Measurements from ENCODE around the gene FOXO3.

DNA sequence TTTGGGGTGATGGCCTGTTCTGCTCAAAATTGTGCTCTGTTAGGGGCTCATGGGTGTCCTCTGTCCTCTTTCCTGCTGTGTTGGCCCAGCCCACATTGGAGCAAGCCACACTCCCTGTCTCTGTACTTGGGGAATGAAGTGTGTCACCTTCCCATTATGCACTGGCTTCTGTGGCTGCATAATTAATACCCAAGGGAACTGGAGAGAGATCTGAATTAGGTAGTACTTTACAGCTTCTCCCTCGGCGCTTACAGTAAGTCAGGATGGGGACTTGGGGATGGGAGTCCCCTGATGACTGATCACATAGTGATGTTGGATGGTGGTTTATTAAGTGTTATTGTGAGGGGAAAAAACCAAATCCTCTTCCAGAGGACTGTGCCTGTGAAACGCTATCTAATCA, 116.6 kb downstream of the FOXO3 start:
- TF ChIP-seq, protein P1, sequence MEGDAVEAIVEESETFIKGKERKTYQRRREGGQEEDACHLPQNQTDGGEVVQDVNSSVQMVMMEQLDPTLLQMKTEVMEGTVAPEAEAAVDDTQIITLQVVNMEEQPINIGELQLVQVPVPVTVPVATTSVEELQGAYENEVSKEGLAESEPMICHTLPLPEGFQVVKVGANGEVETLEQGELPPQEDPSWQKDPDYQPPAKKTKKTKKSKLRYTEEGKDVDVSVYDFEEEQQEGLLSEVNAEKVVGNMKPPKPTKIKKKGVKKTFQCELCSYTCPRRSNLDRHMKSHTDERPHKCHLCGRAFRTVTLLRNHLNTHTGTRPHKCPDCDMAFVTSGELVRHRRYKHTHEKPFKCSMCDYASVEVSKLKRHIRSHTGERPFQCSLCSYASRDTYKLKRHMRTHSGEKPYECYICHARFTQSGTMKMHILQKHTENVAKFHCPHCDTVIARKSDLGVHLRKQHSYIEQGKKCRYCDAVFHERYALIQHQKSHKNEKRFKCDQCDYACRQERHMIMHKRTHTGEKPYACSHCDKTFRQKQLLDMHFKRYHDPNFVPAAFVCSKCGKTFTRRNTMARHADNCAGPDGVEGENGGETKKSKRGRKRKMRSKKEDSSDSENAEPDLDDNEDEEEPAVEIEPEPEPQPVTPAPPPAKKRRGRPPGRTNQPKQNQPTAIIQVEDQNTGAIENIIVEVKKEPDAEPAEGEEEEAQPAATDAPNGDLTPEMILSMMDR (conservative IDR thresholded peaks at IDR 0.05 in 1 of 2, IDR thresholded peaks at IDR 0.05 in 1 of 2; ENCODE audit: extremely low read depth in 1 of 2, insufficient read depth in 1 of 2, low read depth in 1 of 2, low read length in 2 of 2), result no peak
- no peak for TF ChIP-seq EZH2 (IDR thresholded peaks at IDR 0.05; ENCODE audit: borderline replicate concordance, low read length)

All from mammary epithelial cell (primary cell).